ENCODE data around the gene SEZ6. TPM values are rescaled to one million over a fixed set of nuclear protein-coding genes. Genes with fewer than 3 reads are reported as not detected.

Gene SEZ6
- total RNA-seq, 1 donor from 2014 or later = not detected

GRCh38 chr17:28991779-28992178 is 14.1 kb downstream of the SEZ6 start:
- intact Hi-C loops (cut with micrococcal nuclease) = no loop called here
- Mint-ChIP-seq H3K27me3 (ENCODE audit: insufficient read depth) (peaks cover 2% of the 10 kb centered on the region), H3K4me3 (no peak overlapping the region), H3K9me3 (no peaks in the 10 kb centered on the region), H3K27ac (no peak overlapping the region), H3K4me1 (ENCODE audit: low read depth) (no peaks in the 10 kb centered on the region), H3K36me3 (ENCODE audit: low read depth) (no peaks in the 10 kb centered on the region)
- no peak for DNase-seq (ENCODE audit: low spot score)

- no peak overlapping the region for H3K4me3 Mint-ChIP-seq
- peaks cover 2% of the 10 kb centered on the region for H3K27me3 Mint-ChIP-seq (ENCODE audit: insufficient read depth)
- intact Hi-C loops (cut with micrococcal nuclease) = no loop called here
- no peaks in the 10 kb centered on the region for H3K36me3 Mint-ChIP-seq (ENCODE audit: low read depth)
- no peak overlapping the region for H3K27ac Mint-ChIP-seq
- DNase-seq (ENCODE audit: low spot score) = no peak
- H3K4me1 Mint-ChIP-seq (ENCODE audit: low read depth) = no peaks in the 10 kb centered on the region
- H3K9me3 Mint-ChIP-seq = no peaks in the 10 kb centered on the region
Observed at GRCh38 chr17:28989028-28989427, 16.8 kb downstream of the SEZ6 start.

GRCh38 chr17:28988475-28988874 is 17.4 kb downstream of the SEZ6 start:
- no peak overlapping the region for H3K4me3 Mint-ChIP-seq
- intact Hi-C loops (cut with micrococcal nuclease) = no loop called here
- peaks cover 2% of the 10 kb centered on the region for H3K4me1 Mint-ChIP-seq (ENCODE audit: low read depth)
- no peaks in the 10 kb centered on the region for H3K36me3 Mint-ChIP-seq (ENCODE audit: low read depth)
- H3K27me3 Mint-ChIP-seq (ENCODE audit: insufficient read depth) = peaks cover 2% of the 10 kb centered on the region
- no peak overlapping the region for H3K27ac Mint-ChIP-seq
- DNase-seq (ENCODE audit: low spot score) = no peak
- H3K9me3 Mint-ChIP-seq = no peaks in the 10 kb centered on the region

GRCh38 chr17:28986714-28987655 is 18.8 kb downstream of the SEZ6 start:
- Mint-ChIP-seq H3K4me3 (no peak overlapping the region), H3K36me3 (ENCODE audit: low read depth) (no peaks in the 10 kb centered on the region), H3K27me3 (ENCODE audit: insufficient read depth) (peaks cover 2% of the 10 kb centered on the region), H3K27ac (no peak overlapping the region), H3K4me1 (ENCODE audit: low read depth) (peaks cover 17% of the 10 kb centered on the region), H3K9me3 (no peaks in the 10 kb centered on the region)
- DNase-seq (ENCODE audit: low spot score) = no peak
- intact Hi-C loops (cut with micrococcal nuclease) = no loop called here

- intact Hi-C loops (cut with micrococcal nuclease) = no loop called here
- no peak overlapping the region for H3K4me3 Mint-ChIP-seq
- no peaks in the 10 kb centered on the region for H3K9me3 Mint-ChIP-seq
- H3K27me3 Mint-ChIP-seq (ENCODE audit: insufficient read depth) = peaks cover 2% of the 10 kb centered on the region
- H3K36me3 Mint-ChIP-seq (ENCODE audit: low read depth) = no peaks in the 10 kb centered on the region
- H3K4me1 Mint-ChIP-seq (ENCODE audit: low read depth) = peaks cover 18% of the 10 kb centered on the region
- no peak for DNase-seq (ENCODE audit: low spot score)
- H3K27ac Mint-ChIP-seq = no peak overlapping the region
Observed at GRCh38 chr17:28985950-28986713, 19.7 kb downstream of the SEZ6 start.

GRCh38 chr17:28983286-28984230 is 22.3 kb downstream of the SEZ6 start:
- Mint-ChIP-seq H3K9me3 (no peaks in the 10 kb centered on the region), H3K4me1 (ENCODE audit: low read depth) (peaks cover 18% of the 10 kb centered on the region), H3K27ac (peak overlapping the region; percentile 13), H3K36me3 (ENCODE audit: low read depth) (no peaks in the 10 kb centered on the region), H3K4me3 (no peak overlapping the region), H3K27me3 (ENCODE audit: insufficient read depth) (peaks cover 2% of the 10 kb centered on the region)
- no peak for DNase-seq (ENCODE audit: low spot score)
- intact Hi-C loops (cut with micrococcal nuclease) = no loop called here

- no peaks in the 10 kb centered on the region for H3K9me3 Mint-ChIP-seq
- H3K27ac Mint-ChIP-seq = peak overlapping the region; percentile 13
- no peaks in the 10 kb centered on the region for H3K36me3 Mint-ChIP-seq (ENCODE audit: low read depth)
- H3K4me3 Mint-ChIP-seq = no peak overlapping the region
- peaks cover 18% of the 10 kb centered on the region for H3K4me1 Mint-ChIP-seq (ENCODE audit: low read depth)
- peak; percentile 13 for DNase-seq (ENCODE audit: low spot score)
- intact Hi-C loops (cut with micrococcal nuclease) = no loop called here
- peaks cover 2% of the 10 kb centered on the region for H3K27me3 Mint-ChIP-seq (ENCODE audit: insufficient read depth)
Observed at GRCh38 chr17:28982131-28982793, 23.6 kb downstream of the SEZ6 start.

GRCh38 chr17:28978356-28978964 is 27.4 kb downstream of the SEZ6 start:
- no peaks in the 10 kb centered on the region for H3K36me3 Mint-ChIP-seq (ENCODE audit: low read depth)
- H3K9me3 Mint-ChIP-seq = no peaks in the 10 kb centered on the region
- no peak for DNase-seq (ENCODE audit: low spot score)
- H3K27ac Mint-ChIP-seq = no peak overlapping the region
- H3K27me3 Mint-ChIP-seq (ENCODE audit: insufficient read depth) = peaks cover 2% of the 10 kb centered on the region
- H3K4me1 Mint-ChIP-seq (ENCODE audit: low read depth) = peaks cover 15% of the 10 kb centered on the region
- H3K4me3 Mint-ChIP-seq = no peak overlapping the region
- intact Hi-C loops (cut with micrococcal nuclease) = no loop called here

- no peaks in the 10 kb centered on the region for H3K9me3 Mint-ChIP-seq
Observed at GRCh38 chr17:28977659-28978355, 28.0 kb downstream of the SEZ6 start.

GRCh38 chr17:28975646-28976045 is 30.2 kb downstream of the SEZ6 start:
- intact Hi-C loops (cut with micrococcal nuclease) = no loop called here
- Mint-ChIP-seq H3K27me3 (ENCODE audit: insufficient read depth) (peaks cover 7% of the 10 kb centered on the region), H3K36me3 (ENCODE audit: low read depth) (no peaks in the 10 kb centered on the region), H3K4me1 (ENCODE audit: low read depth) (no peaks in the 10 kb centered on the region), H3K4me3 (no peak overlapping the region), H3K27ac (no peak overlapping the region), H3K9me3 (no peaks in the 10 kb centered on the region)
- DNase-seq (ENCODE audit: low spot score) = no peak

More at GRCh38 chr17:28977659-28978355, 28.0 kb downstream of the SEZ6 start:
- no peak overlapping the region for H3K27ac Mint-ChIP-seq
- peaks cover 9% of the 10 kb centered on the region for H3K4me1 Mint-ChIP-seq (ENCODE audit: low read depth)
- H3K36me3 Mint-ChIP-seq (ENCODE audit: low read depth) = no peaks in the 10 kb centered on the region
- peaks cover 2% of the 10 kb centered on the region for H3K27me3 Mint-ChIP-seq (ENCODE audit: insufficient read depth)
- H3K4me3 Mint-ChIP-seq = no peak overlapping the region
- intact Hi-C loops (cut with micrococcal nuclease) = no loop called here
- DNase-seq (ENCODE audit: low spot score) = no peak

- H3K27me3 Mint-ChIP-seq (ENCODE audit: insufficient read depth) = peaks cover 11% of the 10 kb centered on the region
- no peaks in the 10 kb centered on the region for H3K4me1 Mint-ChIP-seq (ENCODE audit: low read depth)
- no peaks in the 10 kb centered on the region for H3K36me3 Mint-ChIP-seq (ENCODE audit: low read depth)
- H3K27ac Mint-ChIP-seq = no peak overlapping the region
- intact Hi-C loops (cut with micrococcal nuclease) = no loop called here
- no peak for DNase-seq (ENCODE audit: low spot score)
- no peak overlapping the region for H3K4me3 Mint-ChIP-seq
- H3K9me3 Mint-ChIP-seq = no peaks in the 10 kb centered on the region
Observed at GRCh38 chr17:28975031-28975430, 30.8 kb downstream of the SEZ6 start.
